GM19467 (cell line): ENCODE measurements around the gene CCL21.

Experiments used
- ATAC-seq: cut with Tn5 transposase; IDR thresholded peaks from one replicate; pipeline ENCODE4 v1.9.1; 2021; ENCODE audit warnings: mild to moderate bottlenecking, moderate library complexity; ENCODE audit not compliant: unreplicated experiment

Gene CCL21

DNA sequence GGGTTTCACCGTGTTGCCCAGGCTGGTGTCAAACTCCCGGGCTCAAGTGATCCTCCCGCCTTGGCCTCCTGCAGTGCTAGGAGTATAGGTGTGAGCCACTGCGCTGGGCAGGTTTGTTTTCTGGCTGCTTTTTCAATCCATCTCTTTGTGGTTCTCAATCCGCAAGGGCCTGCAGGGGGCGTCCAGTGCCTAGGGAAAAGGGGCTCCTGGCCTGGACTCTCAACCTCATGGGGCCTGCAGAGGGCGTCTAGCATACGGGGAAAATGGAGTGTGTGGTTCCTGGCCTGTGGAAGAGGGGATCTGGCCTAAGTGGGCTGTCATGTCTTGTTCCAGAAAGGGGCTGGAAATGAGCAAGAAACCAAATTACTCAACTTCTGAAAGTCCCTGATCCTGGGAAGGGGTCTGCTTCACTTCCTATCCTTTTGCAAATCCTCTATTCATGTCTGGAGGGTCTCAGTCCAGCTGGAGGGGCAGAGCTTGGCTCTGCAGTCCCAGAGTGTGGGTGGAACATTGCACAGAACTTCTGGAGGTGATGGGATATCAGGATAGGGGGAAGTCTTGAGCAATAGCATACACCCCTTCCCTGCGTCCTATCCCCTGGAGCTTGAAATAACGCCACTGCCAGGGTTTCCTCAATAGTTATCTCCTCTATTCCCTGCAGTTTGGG, 34.8 kb downstream of the CCL21 start:
- ATAC-seq = peak; percentile 61

DNA sequence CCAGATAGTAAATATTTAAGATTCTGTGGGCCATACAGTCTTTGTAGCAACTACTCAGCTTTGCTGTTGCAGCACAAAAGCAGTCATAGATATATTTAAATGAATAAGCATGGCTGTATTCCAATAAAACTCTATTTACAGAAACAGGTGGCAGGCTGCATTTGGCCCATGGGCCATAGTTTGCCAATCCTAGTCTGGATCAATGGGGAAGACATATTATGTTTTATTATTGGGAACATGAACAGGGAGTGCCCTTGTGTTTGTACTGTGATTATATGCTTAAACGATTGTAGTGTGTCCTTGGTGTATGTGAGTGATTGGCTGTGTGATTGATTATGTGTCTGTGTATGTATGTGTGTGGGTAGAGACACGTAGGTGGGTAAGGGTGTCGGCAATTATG, 35.5 kb downstream of the CCL21 start:
- ATAC-seq = no peak

DNA sequence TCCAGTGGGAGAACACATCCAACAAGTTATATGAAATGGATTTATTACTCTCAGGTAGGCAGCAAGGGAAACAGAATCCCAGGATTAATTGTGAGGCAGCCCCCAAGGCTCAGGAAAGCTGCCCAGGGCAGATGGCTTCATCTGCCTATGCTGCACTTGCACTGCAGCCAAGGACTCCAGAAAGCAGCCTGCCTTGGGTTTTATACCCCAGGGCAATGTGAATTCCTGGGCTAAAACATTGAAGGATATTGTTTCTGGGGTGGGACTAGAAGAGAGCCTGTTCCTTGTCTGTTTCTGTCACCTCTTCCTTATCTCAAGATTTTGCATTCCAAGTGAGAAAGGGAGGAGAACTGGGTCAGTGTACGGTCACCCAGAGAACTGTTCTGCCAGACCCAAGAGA, 38.6 kb downstream of the CCL21 start:
- ATAC-seq = no peak

DNA sequence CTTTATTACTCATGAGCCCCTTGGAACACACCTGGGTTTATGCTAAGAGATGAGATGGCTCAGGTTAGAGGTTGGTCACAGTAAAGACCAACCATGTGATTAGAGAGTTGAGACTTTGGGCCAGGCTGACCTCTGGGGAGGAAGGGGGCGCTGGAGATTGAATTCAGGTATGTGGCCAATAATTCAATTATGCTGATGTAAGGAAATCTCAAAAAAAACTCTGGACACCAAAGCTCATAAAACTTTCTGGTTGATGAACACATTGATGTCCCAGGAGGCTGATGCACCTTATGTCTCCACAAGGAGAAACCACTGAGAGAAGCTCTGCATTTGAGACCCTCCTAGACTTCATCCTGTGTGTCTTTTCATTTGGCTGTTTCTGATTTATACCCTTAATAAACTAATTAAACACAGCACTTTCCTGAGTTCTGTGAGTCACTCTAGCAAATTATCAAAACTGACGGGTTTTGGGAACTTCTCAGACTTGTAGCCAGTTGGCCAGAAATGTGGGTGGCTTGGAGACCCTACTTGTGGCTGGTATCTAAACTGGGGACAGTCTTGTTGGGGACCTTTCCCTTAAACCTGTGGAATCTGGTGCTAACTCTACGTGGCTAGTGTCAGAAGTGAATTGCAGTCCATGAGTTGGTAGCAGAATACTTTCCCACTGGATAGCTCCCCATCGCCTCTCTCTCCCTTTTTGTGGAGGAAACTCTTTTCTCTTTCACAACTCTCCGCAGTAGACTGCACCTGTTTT, 40.0 kb downstream of the CCL21 start:
- no peak for ATAC-seq

DNA sequence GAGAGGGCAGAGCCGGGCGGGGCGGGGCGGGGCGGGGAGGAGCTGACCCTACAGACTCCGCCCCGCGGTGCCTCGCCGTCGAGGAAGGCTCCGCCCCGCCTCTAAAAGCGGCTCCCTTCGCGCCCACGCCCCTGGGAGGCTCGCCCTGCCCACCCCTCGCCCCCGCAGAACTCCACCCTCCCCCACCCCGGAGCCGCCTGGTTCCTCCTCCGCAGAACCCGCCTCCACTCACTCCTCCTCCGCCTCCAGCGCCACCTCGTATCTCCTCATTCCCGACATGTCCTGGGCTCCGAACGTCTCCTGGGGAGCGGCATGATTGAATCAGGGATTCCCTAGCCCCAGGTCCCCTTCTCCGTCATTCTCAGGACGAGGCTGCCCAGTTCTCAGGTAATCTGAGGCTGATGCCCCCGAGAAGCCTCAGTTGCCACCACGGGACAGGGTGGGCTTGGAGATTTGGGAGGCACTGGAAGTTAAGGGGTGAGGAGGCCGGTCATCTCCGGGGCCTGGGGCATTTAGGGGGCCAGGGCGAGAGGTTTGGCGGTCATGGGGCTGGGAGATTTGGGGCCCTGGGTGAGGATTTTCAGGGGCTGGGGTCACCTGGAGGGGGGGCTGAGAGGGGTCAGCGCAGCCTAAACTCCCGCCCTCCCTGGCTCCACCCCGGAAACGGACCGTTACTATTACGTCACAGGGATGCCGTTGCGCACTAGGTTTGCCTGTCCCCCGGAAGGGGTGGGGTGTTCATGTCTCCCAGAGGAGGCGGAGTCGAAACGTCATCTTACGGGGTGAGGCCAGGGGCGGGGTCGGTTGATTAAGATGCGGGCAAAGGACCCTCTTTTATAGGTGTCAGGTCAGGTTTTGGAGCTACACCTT, 44.3 kb downstream of the CCL21 start:
- peak; percentile 52 for ATAC-seq

DNA sequence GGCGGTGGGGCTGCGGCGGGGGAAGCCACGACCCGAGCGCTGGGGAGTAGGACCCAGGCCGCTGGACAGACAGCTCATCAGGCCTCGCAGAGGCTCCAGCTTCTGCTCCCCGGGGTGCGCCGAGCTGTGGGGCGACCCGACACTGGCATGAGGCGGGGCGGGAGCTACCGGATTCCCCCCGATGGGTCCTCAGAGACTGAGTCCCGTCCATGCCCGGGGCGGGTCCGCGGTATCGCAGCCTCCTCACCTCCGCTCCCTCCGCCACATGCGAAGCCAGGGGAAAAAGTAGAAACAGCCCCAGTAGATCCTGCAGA, 44.9 kb downstream of the CCL21 start:
- ATAC-seq = no peak

DNA sequence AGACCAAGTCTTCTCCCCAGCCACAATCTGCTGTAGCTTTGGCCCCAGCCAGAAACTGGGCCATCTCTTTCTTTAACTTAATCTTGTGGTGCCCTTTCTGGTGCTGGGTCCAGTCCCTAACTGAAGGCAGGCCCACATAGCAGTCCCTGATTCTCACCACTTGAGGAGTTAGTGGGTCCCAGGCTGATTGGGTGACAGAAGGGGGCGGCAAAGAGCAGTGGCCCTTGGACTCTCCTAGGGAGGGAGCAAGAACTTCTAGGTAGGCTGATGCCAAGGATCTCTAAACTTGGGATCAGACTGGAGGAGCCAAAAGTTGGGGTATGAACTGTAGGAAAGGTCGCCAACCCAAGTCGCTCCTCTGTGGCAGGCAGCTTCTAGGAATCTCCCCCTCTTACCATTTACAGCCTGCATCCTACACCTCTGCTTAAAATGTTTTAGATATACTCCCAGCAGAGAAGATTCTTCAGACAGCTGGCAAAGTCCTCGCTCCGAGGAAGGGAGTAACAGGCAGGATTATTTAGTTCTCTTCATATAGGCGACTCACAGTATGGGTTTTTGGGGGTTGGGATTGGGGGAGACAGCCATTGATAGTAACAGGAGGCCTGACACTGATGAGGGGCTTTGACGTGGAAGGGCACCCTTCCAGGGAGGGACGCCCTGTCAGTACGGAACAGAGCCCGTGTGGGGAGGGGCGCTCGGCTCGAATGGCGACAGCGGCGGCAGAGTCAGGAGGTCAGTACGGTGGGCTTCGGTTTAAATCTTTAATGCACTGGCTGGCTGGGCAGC, 45.5 kb downstream of the CCL21 start:
- ATAC-seq = peak; percentile 43

DNA sequence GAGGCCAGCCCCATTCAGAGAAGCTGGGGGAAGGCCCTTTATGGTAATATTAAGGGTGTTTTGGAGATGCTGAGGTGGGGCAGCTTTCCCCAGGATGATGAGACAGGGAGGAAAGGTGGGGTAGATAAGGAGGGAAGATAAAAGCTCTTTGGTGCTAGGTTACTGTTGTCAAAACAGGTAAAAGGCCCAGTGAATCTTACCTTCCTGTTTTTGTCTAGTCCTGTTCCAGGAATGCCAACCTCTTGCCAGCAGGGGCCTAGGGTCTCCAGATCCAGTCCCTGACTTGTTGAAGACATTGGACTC, 46.7 kb downstream of the CCL21 start:
- no peak for ATAC-seq

DNA sequence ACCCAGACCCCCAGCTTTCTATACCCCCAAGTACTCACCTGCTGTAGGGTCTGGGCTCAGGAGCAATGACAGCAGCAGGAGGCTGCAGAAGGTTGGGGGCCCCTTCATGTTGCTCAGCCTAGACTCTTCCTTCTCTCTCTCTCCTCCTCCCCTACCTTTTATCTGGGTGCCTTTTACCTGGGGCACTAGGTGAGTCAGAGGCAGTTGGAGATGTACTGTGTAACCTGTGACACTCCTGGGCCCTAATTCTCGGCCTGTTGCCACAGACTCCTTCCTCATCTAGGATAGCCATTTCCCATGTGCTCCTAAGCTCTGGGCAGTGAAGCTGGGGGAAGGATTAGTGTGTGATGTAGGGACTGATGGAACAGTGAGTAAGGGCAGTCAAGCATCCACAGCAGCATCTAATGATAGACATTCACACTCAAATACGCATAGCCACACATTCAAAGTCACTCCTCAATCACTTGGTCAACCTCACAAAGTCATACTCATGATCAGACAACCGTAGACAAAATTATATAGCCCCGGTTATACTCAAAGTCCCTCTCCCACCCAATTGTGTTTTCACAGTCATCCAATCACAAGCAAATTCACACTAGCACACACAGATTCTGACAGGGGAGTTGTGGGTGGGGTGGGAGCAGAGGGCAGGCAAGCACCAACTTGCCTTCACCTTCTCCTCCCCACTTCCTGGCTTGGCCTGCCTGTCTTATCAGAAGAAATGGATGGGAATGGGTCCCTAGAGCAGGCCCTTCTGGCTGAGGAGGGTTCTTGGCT, 47.2 kb downstream of the CCL21 start, which contains the start of gene CCL27:
CCL27 (minus strand) TSS at position 132 of the 777 bp plus-strand sequence; CDS start at position 108, 24 bp downstream.
- ATAC-seq = no peak

DNA sequence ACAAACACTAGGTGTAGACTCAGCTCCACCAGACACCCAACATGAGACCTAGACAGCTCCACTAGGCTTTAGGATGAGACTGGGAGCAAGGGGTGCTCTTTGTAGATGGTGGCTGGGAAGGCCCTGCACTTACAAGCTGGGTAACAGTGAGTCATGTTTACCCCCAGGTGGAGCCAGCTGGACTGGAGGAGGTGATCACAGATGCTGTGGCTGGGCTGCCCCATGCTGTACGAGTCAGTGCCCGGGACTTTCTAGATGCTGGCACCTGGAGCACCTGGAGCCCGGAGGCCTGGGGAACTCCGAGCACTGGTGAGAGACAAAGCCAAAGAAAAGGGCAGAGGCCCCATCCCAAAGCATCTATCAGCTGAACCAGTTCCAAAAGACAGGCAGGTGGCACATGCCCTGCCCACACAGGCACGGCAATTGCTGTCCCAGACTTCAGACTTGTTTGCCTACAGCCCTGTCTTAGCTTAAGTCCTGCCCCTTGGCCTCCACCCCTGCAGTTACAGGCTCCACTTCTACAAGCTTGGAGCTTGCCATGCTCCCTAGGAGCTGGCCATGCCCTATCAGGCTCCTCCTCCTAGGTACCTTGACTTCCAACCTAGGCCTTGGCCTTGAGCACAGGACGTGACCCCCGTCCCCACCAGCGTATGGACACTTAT, 50.2 kb downstream of the CCL21 start:
- ATAC-seq = no peak
